ENCODE data around the gene TMEM178B. TPM values are rescaled to one million over a fixed set of nuclear protein-coding genes. Genes with fewer than 3 reads are reported as not detected.

TMEM178B gene
- total and polyA plus RNA-seq, 8 donors = 0.16 to 5.6 (median 3.4) TPM

DNA sequence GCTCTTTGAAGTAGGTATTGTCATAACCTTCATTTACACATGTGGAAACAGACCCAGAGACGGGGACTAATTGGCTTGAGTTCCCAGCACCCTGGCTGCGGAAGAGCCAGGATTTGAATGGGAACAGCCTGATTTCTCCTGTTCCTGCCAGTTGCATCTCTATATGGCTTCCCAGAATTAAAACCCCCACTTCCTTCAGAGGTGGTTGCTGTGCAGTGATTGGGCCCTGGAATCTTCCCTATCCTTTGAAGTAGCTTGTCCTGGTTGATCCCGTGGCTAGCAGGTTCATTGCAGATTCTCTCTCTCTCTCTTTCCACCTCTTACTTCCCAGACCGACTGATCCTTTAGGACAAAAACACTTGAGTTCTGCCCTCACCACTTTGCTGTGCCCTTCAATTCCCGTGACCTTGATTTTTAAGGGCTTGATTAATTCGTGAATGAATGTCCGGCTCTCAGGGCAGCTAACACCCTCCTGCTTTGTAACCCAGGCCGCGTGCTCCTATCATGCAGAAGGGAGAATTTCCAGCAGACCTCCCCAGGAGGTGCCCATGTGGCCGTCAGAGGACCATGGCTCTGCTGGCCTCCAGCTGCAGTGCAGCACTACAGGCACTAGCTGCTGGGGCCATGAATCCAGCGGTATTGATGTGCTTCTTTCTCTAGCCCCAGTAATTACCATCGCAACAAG is 356.7 kb downstream of the TMEM178B start:
- no peaks in the 10 kb centered on the region for H3K36me3 ChIP-seq
- intact Hi-C loops (cut with DNase I) = no loop called here
- no peak for ATAC-seq
- H3K27ac ChIP-seq = no peak overlapping the region
- no peak for DNase-seq
- no peak overlapping the region for H3K4me3 ChIP-seq
- H3K9me3 ChIP-seq = peaks cover 0 to 18% of the 10 kb centered on the region in 2 donors
- H3K27me3 ChIP-seq = no peaks in the 10 kb centered on the region
- TF ChIP-seq, protein P1, sequence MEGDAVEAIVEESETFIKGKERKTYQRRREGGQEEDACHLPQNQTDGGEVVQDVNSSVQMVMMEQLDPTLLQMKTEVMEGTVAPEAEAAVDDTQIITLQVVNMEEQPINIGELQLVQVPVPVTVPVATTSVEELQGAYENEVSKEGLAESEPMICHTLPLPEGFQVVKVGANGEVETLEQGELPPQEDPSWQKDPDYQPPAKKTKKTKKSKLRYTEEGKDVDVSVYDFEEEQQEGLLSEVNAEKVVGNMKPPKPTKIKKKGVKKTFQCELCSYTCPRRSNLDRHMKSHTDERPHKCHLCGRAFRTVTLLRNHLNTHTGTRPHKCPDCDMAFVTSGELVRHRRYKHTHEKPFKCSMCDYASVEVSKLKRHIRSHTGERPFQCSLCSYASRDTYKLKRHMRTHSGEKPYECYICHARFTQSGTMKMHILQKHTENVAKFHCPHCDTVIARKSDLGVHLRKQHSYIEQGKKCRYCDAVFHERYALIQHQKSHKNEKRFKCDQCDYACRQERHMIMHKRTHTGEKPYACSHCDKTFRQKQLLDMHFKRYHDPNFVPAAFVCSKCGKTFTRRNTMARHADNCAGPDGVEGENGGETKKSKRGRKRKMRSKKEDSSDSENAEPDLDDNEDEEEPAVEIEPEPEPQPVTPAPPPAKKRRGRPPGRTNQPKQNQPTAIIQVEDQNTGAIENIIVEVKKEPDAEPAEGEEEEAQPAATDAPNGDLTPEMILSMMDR (IDR thresholded peaks at IDR 0.05) = no peak
- no peaks in the 10 kb centered on the region for H3K4me1 ChIP-seq

DNA sequence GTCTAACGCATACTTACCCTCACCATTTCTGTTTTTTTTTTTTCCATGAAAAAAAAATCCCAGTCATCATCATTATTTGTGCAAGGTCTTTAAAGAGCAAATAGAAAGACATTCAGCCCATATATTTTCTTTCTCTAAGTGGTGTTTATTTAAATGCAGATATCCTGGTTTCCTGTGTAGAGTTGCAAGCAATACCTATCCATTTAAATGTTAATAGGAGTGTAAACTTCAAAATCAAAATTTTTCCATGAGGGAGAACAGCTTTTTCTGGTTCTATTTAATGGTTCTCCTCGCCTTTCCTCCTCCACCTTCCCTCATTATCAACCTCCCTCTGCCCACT is 357.2 kb downstream of the TMEM178B start:
- no peaks in the 10 kb centered on the region for H3K4me1 ChIP-seq
- no peaks in the 10 kb centered on the region for H3K27me3 ChIP-seq
- H3K9me3 ChIP-seq = peaks cover 0 to 18% of the 10 kb centered on the region in 2 donors
- no peaks in the 10 kb centered on the region for H3K36me3 ChIP-seq
- H3K27ac ChIP-seq = no peak overlapping the region
- TF ChIP-seq, protein P1 (IDR thresholded peaks at IDR 0.05) = no peak
- H3K4me3 ChIP-seq = no peak overlapping the region
- no peak for DNase-seq
- no peak for ATAC-seq
- intact Hi-C loops (cut with DNase I) = no loop called here

DNA sequence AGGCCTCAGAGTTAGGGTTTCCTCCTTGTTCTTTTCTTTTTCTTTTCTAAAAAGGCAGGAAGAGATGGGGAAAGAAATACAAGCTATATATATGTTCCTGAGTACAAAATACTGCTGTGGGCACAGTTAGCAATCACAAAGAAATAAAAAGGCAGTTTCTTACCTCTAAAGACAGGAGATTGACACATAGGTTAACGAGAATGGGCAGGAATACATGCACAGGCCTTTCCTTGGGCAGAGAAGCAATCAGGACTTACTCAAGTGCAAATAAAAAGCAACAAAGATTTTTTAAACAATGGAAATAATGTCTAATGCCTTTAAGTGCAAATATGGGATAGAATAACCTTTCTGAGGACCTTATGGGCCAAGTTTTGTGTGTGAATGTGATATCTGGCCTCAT is 357.8 kb downstream of the TMEM178B start:
- TF ChIP-seq, protein P1 (IDR thresholded peaks at IDR 0.05) = no peak
- ATAC-seq (no peak), DNase-seq (no peak)
- Histone ChIP-seq H3K4me3 (no peak overlapping the region), H3K9me3 (peaks cover 0 to 12% of the 10 kb centered on the region in 2 donors), H3K27ac (no peak overlapping the region), H3K4me1 (no peaks in the 10 kb centered on the region), H3K27me3 (no peaks in the 10 kb centered on the region), H3K36me3 (no peaks in the 10 kb centered on the region)
- intact Hi-C loops (cut with DNase I) = no loop called here

DNA sequence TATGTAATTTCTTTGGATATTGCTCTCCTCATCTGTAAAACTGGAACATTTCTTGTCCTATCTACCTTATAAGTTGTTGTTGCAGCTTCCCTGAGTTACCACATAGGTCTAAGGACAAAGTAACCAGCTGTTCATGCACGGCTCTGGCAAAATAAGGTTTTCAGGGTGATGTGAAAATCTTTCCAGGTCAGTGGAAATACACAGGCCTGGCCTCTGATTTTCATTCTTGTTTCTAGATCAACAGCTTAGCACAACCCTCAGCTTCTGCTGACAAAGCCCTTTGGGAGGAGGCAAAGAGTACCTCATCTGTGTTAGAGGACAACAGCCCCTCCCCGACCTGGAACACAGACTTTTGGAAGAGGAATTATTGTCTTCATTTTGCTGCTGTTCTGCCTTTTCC is 359.8 kb downstream of the TMEM178B start:
- intact Hi-C loops (cut with DNase I) = no loop called here
- ATAC-seq (no peak), DNase-seq (no peak)
- TF ChIP-seq, protein P1 (IDR thresholded peaks at IDR 0.05) = no peak
- Histone ChIP-seq H3K9me3 (no peaks in the 10 kb centered on the region), H3K27me3 (no peaks in the 10 kb centered on the region), H3K27ac (no peak overlapping the region), H3K4me3 (no peak overlapping the region), H3K4me1 (no peaks in the 10 kb centered on the region), H3K36me3 (no peaks in the 10 kb centered on the region)

DNA sequence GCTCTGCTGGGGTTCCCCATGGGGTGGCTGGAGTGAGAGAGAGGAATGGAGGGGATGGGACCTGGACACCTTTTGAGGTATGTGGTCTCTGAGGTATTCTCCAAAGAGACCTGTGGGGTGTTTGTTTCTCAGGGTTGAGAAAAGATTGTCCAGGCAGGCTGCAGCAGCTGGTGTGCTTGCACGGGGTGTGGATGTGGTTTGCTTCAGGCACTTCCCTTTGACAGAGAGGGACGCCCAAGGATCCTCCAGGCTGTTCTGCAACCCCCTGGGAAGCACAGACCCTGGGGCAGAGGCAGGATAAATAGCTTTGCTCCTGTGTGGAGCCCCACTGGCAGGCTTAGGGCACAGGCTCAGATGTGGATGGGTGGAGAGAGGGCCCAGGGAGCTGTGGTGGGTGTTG is 362.3 kb downstream of the TMEM178B start:
- no peaks in the 10 kb centered on the region for H3K36me3 ChIP-seq
- no peak overlapping the region for H3K4me3 ChIP-seq
- TF ChIP-seq, protein P1 (IDR thresholded peaks at IDR 0.05) = no peak
- H3K27ac ChIP-seq = no peak overlapping the region
- H3K4me1 ChIP-seq = no peaks in the 10 kb centered on the region
- H3K27me3 ChIP-seq = no peaks in the 10 kb centered on the region
- intact Hi-C loops (cut with DNase I) = no loop called here
- DNase-seq (no peak), ATAC-seq (no peak)
- H3K9me3 ChIP-seq = no peaks in the 10 kb centered on the region
